ENCODE measurements around the gene DLGAP1.
"Not testable (repeated sequence)": the region's sequence is repeated elsewhere in the genome, so short reads cannot be mapped to it uniquely, and the experiment has no call there.

The DLGAP1 gene

GRCh38 chr18:3607309-3608098 lies 847.6 kb downstream of the DLGAP1 start:
- H3K4me1 Mint-ChIP-seq (ENCODE audit: low read depth), result peaks cover 30% of the 10 kb centered on the region
- no peak overlapping the region for H3K4me3 Mint-ChIP-seq
- no peaks in the 10 kb centered on the region for H3K27me3 Mint-ChIP-seq
- no peaks in the 10 kb centered on the region for H3K36me3 Mint-ChIP-seq (ENCODE audit: low read depth)
- no peak for DNase-seq
- peak overlapping the region; percentile 12 for H3K27ac Mint-ChIP-seq
- H3K9me3 Mint-ChIP-seq, result no peaks in the 10 kb centered on the region

- H3K4me1 Mint-ChIP-seq (ENCODE audit: low read depth), result peaks cover 29% of the 10 kb centered on the region
- H3K36me3 Mint-ChIP-seq (ENCODE audit: low read depth); DNase-seq; H3K9me3 Mint-ChIP-seq; H3K27me3 Mint-ChIP-seq; H3K27ac Mint-ChIP-seq; H3K4me3 Mint-ChIP-seq: not testable (repeated sequence)
Observed at GRCh38 chr18:3606863-3607262, 848.2 kb downstream of the DLGAP1 start.

- Mint-ChIP-seq H3K9me3 (no peaks in the 10 kb centered on the region), H3K27ac (no peak overlapping the region), H3K4me3 (no peak overlapping the region), H3K36me3 (ENCODE audit: low read depth) (no peaks in the 10 kb centered on the region), H3K27me3 (no peaks in the 10 kb centered on the region), H3K4me1 (ENCODE audit: low read depth) (peaks cover 23% of the 10 kb centered on the region)
- peak; percentile 51 for DNase-seq
Observed at GRCh38 chr18:3605954-3606443, 849.1 kb downstream of the DLGAP1 start.

GRCh38 chr18:3605486-3605952 lies 849.6 kb downstream of the DLGAP1 start:
- no peaks in the 10 kb centered on the region for H3K36me3 Mint-ChIP-seq (ENCODE audit: low read depth)
- H3K27ac Mint-ChIP-seq, result no peak overlapping the region
- H3K9me3 Mint-ChIP-seq, result no peaks in the 10 kb centered on the region
- H3K4me3 Mint-ChIP-seq, result no peak overlapping the region
- no peaks in the 10 kb centered on the region for H3K27me3 Mint-ChIP-seq
- H3K4me1 Mint-ChIP-seq (ENCODE audit: low read depth), result peaks cover 23% of the 10 kb centered on the region
- DNase-seq, result no peak

GRCh38 chr18:3604498-3605408 lies 850.4 kb downstream of the DLGAP1 start:
- Mint-ChIP-seq H3K36me3 (ENCODE audit: low read depth) (no peaks in the 10 kb centered on the region), H3K9me3 (no peaks in the 10 kb centered on the region), H3K27me3 (no peaks in the 10 kb centered on the region), H3K27ac (no peak overlapping the region), H3K4me3 (no peak overlapping the region), H3K4me1 (ENCODE audit: low read depth) (peaks cover 19% of the 10 kb centered on the region)
- DNase-seq, result no peak

GRCh38 chr18:3604235-3604497 lies 850.9 kb downstream of the DLGAP1 start:
- Mint-ChIP-seq H3K9me3 (no peaks in the 10 kb centered on the region), H3K4me3 (no peak overlapping the region), H3K36me3 (ENCODE audit: low read depth) (peaks cover 2% of the 10 kb centered on the region), H3K4me1 (ENCODE audit: low read depth) (peaks cover 22% of the 10 kb centered on the region), H3K27ac (no peak overlapping the region), H3K27me3 (no peaks in the 10 kb centered on the region)
- no peak for DNase-seq

GRCh38 chr18:3603421-3604234 lies 851.5 kb downstream of the DLGAP1 start:
- DNase-seq, result peak; percentile 50
- H3K4me3 Mint-ChIP-seq, result no peak overlapping the region
- H3K36me3 Mint-ChIP-seq (ENCODE audit: low read depth), result peaks cover 2% of the 10 kb centered on the region
- H3K4me1 Mint-ChIP-seq (ENCODE audit: low read depth), result peaks cover 25% of the 10 kb centered on the region
- H3K9me3 Mint-ChIP-seq, result no peaks in the 10 kb centered on the region
- H3K27ac Mint-ChIP-seq, result no peak overlapping the region
- H3K27me3 Mint-ChIP-seq, result no peaks in the 10 kb centered on the region

- H3K27me3 Mint-ChIP-seq, H3K4me3 Mint-ChIP-seq, DNase-seq, H3K27ac Mint-ChIP-seq, H3K9me3 Mint-ChIP-seq: not testable (repeated sequence)
- Mint-ChIP-seq H3K4me1 (ENCODE audit: low read depth) (peaks cover 35% of the 10 kb centered on the region), H3K36me3 (ENCODE audit: low read depth) (peaks cover 19% of the 10 kb centered on the region)
Observed at GRCh38 chr18:3601106-3601755, 853.9 kb downstream of the DLGAP1 start.

- DNase-seq, result no peak
- H3K4me1 Mint-ChIP-seq (ENCODE audit: low read depth), result peaks cover 47% of the 10 kb centered on the region
- H3K9me3 Mint-ChIP-seq, result no peaks in the 10 kb centered on the region
- peaks cover 21% of the 10 kb centered on the region for H3K36me3 Mint-ChIP-seq (ENCODE audit: low read depth)
- peak overlapping the region; percentile 42 for H3K27ac Mint-ChIP-seq
- H3K27me3 Mint-ChIP-seq, result no peaks in the 10 kb centered on the region
- no peak overlapping the region for H3K4me3 Mint-ChIP-seq
Observed at GRCh38 chr18:3599861-3600260, 855.2 kb downstream of the DLGAP1 start.

GRCh38 chr18:3599195-3599594 lies 855.9 kb downstream of the DLGAP1 start:
- Mint-ChIP-seq H3K27me3 (no peaks in the 10 kb centered on the region), H3K4me3 (no peak overlapping the region), H3K4me1 (ENCODE audit: low read depth) (peaks cover 54% of the 10 kb centered on the region), H3K36me3 (ENCODE audit: low read depth) (peaks cover 25% of the 10 kb centered on the region), H3K9me3 (no peaks in the 10 kb centered on the region), H3K27ac (peak overlapping the region; percentile 61)
- DNase-seq, result no peak

- H3K36me3 Mint-ChIP-seq (ENCODE audit: low read depth), result peaks cover 25% of the 10 kb centered on the region
- no peak for DNase-seq
- H3K4me3 Mint-ChIP-seq, result no peak overlapping the region
- H3K9me3 Mint-ChIP-seq, result no peaks in the 10 kb centered on the region
- peaks cover 56% of the 10 kb centered on the region for H3K4me1 Mint-ChIP-seq (ENCODE audit: low read depth)
- no peaks in the 10 kb centered on the region for H3K27me3 Mint-ChIP-seq
- no peak overlapping the region for H3K27ac Mint-ChIP-seq
Observed at GRCh38 chr18:3598581-3598980, 856.5 kb downstream of the DLGAP1 start.

- peak overlapping the region; percentile 89 for H3K4me3 Mint-ChIP-seq
- H3K9me3 Mint-ChIP-seq, result no peaks in the 10 kb centered on the region
- peak overlapping the region; percentile 98 for H3K27ac Mint-ChIP-seq
- H3K27me3 Mint-ChIP-seq, result no peaks in the 10 kb centered on the region
- H3K36me3 Mint-ChIP-seq (ENCODE audit: low read depth), result peaks cover 25% of the 10 kb centered on the region
- DNase-seq, result no peak
- H3K4me1 Mint-ChIP-seq (ENCODE audit: low read depth), result peaks cover 64% of the 10 kb centered on the region
Observed at GRCh38 chr18:3597409-3598357, 857.4 kb downstream of the DLGAP1 start.

Data from activated T-cell treated with anti-CD3 and anti-CD28 coated beads, Interleukin-2, amount 50 U/mL, for 24 hours (primary cell).